Panc1 (cell line): ENCODE measurements around the gene LIPC. TPM values are rescaled to one million over a fixed set of nuclear protein-coding genes. Genes with fewer than 3 reads are reported as not detected.

ENCODE experiments used
- ATAC-seq: fragments of 200-7000 bp; cut with Tn5 transposase; 2 replicates; pipeline ENCODE4 v1.9.1; 2020; ENCODE audit warnings: mild to moderate bottlenecking, moderate library complexity
- BruUV-seq: library from RNA; stranded (reverse); fragments of 400-500 nt; replicated peaks from 2 replicates; lab custom pipeline; 2021; lab: Mats Ljungman, UMichigan
- CTCF ChIA-PET: fragments of 300-600 bp; sonication (Branson Sonifier 250); formaldehyde crosslinking; loops from one replicate; lab custom pipeline; 2022; ENCODE audit warnings: antibody characterized with exemption; lab: Charles Lee
- POLR2A ChIA-PET: fragments of 300-600 bp; sonication (Branson Sonifier 250); formaldehyde crosslinking; loops from one replicate; lab custom pipeline; 2022; ENCODE audit warnings: antibody characterized with exemption; lab: Charles Lee
- DNase-seq: peaks from one replicate; pipeline ENCODE4 v3.0.0-alpha.2; 2010; ENCODE audit warnings: low read depth, low spot score
- H3K27ac ChIP-seq: 2 replicates; pipeline ENCODE4 v1.5.1; 2011; ENCODE audit warnings: mild to moderate bottlenecking, low read length, inconsistent platforms
- H3K27me3 ChIP-seq: fragments of 200-500 bp; sonication (Bioruptor generic); 2 replicates; pipeline ENCODE4 v1.6.0; 2014; ENCODE audit warnings: low read length, inconsistent platforms; ENCODE audit not compliant: control insufficient read depth, insufficient read depth
- H3K36me3 ChIP-seq: fragments of 200-500 bp; sonication (Bioruptor generic); 2 replicates; pipeline ENCODE4 v1.5.1; 2014; ENCODE audit warnings: inconsistent platforms, mild to moderate bottlenecking, low read length, moderate library complexity; ENCODE audit not compliant: control insufficient read depth, insufficient read depth
- H3K4me1 ChIP-seq: 2 replicates; pipeline ENCODE4 v1.5.1; 2011; ENCODE audit warnings: inconsistent platforms, mild to moderate bottlenecking, low read length, moderate library complexity; ENCODE audit not compliant: control insufficient read depth, insufficient read depth
- H3K4me3 ChIP-seq, 2 experiments: 2 replicates each; pipeline ENCODE4 v1.5.1; 2011 to 2012; ENCODE audit warnings: low read depth in 2 of 2, low read length in 2 of 2, mild to moderate bottlenecking in 2 of 2, inconsistent platforms in 1 of 2, moderate library complexity in 1 of 2
- H3K9me3 ChIP-seq: fragments of 200-500 bp; sonication (Bioruptor generic); 2 replicates; pipeline ENCODE4 v1.5.1; 2014; ENCODE audit warnings: low read depth, mild to moderate bottlenecking, inconsistent platforms, low read length, moderate library complexity; ENCODE audit not compliant: control insufficient read depth, insufficient read depth
- CTCF ChIP-seq: fragments of 450-650 bp; IDR thresholded peaks from 2 replicates; pipeline ENCODE4 v1.5.1; 2017; ENCODE audit warnings: mild to moderate bottlenecking
- POLR2AphosphoS5 ChIP-seq: IDR thresholded peaks from 2 replicates; pipeline ENCODE4 v1.6.1; 2012; ENCODE audit warnings: mild to moderate bottlenecking, low read depth, low read length, moderate library complexity
- REST ChIP-seq, 2 experiments: IDR thresholded peaks; 2 replicates each; pipeline ENCODE4 v1.6.1; 2011 to 2012; ENCODE audit warnings: low read depth in 2 of 2, control low read depth in 1 of 2, low read length in 1 of 2, mild to moderate bottlenecking in 1 of 2, moderate library complexity in 1 of 2; ENCODE audit not compliant: insufficient read depth in 1 of 2
- SIN3A ChIP-seq: IDR thresholded peaks from 2 replicates; pipeline ENCODE4 v1.6.1; 2012; ENCODE audit warnings: low read depth, mild to moderate bottlenecking, low read length, moderate library complexity, borderline replicate concordance; ENCODE audit not compliant: insufficient read depth
- TCF7L2 ChIP-seq: IDR thresholded peaks from 2 replicates; pipeline ENCODE4 v1.6.1; 2011; ENCODE audit warnings: mild to moderate bottlenecking, low read depth, low read length, inconsistent platforms
- in situ Hi-C: cut with HindIII; loops from 2 replicates; pipeline ENCODE4 v1.10.0; 2016; ENCODE audit warnings: low sequenced_read_pairs, low pct_unique_long_range_greater_than_20kb
- intact Hi-C: fragments of 100-400 bp; cut with micrococcal nuclease; formaldehyde crosslinking; loops from one replicate; pipeline ENCODE4 v1.10.0; 2022; ENCODE audit not compliant: unreplicated experiment
- total RNA-seq: library from RNA; stranded (reverse); gene quantifications from one replicate; pipeline ENCODE4 v1.2.1, GENCODE V29; 2021; ENCODE audit not compliant: unreplicated experiment

LIPC gene
- total RNA-seq, 1 experiment from 2014 or later = not detected

- H3K9me3 ChIP-seq = no peaks in the 10 kb centered on the region
- H3K4me1 ChIP-seq = peaks cover 5% of the 10 kb centered on the region; the same call in 1 of the 2 replicates
- H3K4me3 ChIP-seq = no peak overlapping the region
- ChIA-PET POLR2A (interaction anchor here (0.7 kb wide), 1 partner anchor 59 kb away, joined by 3 read pairs; no protein-coding TSS in a partner anchor), CTCF (no interaction called here)
- H3K36me3 ChIP-seq = no peaks in the 10 kb centered on the region
- H3K27ac ChIP-seq = no peak overlapping the region
- TF ChIP-seq CTCF = no peak
- no peak for TF ChIP-seq SIN3A
- no peak for TF ChIP-seq POLR2AphosphoS5
- no peak for TF ChIP-seq REST (IDR thresholded peaks at IDR 0.05; ENCODE audit: insufficient read depth in 1 of 2, low read depth in 2 of 2, low read length in 1 of 2)
- no peak for TF ChIP-seq TCF7L2
- in situ Hi-C loops (no loop called here), intact Hi-C loops (no loop called here)
- BruUV-seq = no TSS peak
- DNase-seq = no peak
- H3K27me3 ChIP-seq = no peaks in the 10 kb centered on the region
- no peak for ATAC-seq
These were observed 113.7 kb downstream of the LIPC start for GRCh38 chr15:58545307-58546065.

GRCh38 chr15:58546066-58546591, 114.3 kb downstream of the LIPC start:
- H3K36me3 ChIP-seq = no peaks in the 10 kb centered on the region
- H3K4me1 ChIP-seq = peaks cover 5% of the 10 kb centered on the region; the same call in 1 of the 2 replicates
- H3K9me3 ChIP-seq = no peaks in the 10 kb centered on the region
- ChIA-PET POLR2A (no interaction called here), CTCF (no interaction called here)
- no TSS peak for BruUV-seq
- TF ChIP-seq POLR2AphosphoS5 (no peak), TCF7L2 (no peak)
- DNase-seq (no peak), ATAC-seq (no peak)
- in situ Hi-C loops (no loop called here), intact Hi-C loops (no loop called here)
- no peak overlapping the region for H3K4me3 ChIP-seq
- H3K27me3 ChIP-seq = no peaks in the 10 kb centered on the region
- no peak overlapping the region for H3K27ac ChIP-seq
